Endothelial cell of umbilical vein (primary cell): ENCODE data around the gene AKAP11.

Source experiments
- FOS ChIP-seq: IDR thresholded peaks from 2 replicates; pipeline ENCODE4 v1.6.1; 2011; ENCODE audit warnings: mild to moderate bottlenecking, low read length, moderate library complexity, borderline replicate concordance; ENCODE audit not compliant: insufficient read depth
- JUN ChIP-seq: IDR thresholded peaks from 2 replicates; pipeline ENCODE4 v1.6.1; 2011; ENCODE audit warnings: borderline replicate concordance, low read depth; ENCODE audit not compliant: insufficient read length, insufficient read depth
- POLR2A ChIP-seq: IDR thresholded peaks from 2 replicates; pipeline ENCODE4 v1.6.1; 2012; ENCODE audit warnings: low read depth, mild to moderate bottlenecking, control low read depth, low read length
- POLR2AphosphoS5 ChIP-seq: IDR thresholded peaks from 2 replicates; pipeline ENCODE4 v1.6.1; 2012; ENCODE audit warnings: low read depth, mild to moderate bottlenecking, control low read depth, low read length, moderate library complexity; ENCODE audit not compliant: insufficient read depth
- TF ChIP-seq, protein P1 (sequence below), 2 donors: IDR thresholded peaks; 1 replicate in 1 of 2; 2 replicates in 1 of 2; pipeline ENCODE4 v1.5.1; 2011; ENCODE audit warnings: low read length in 2 of 2, mild to moderate bottlenecking in 2 of 2, moderate library complexity in 2 of 2, control low read depth in 1 of 2, inconsistent platforms in 1 of 2, low read depth in 1 of 2; ENCODE audit not compliant: insufficient read depth in 1 of 2; ENCODE audit errors: extremely low read depth in 1 of 2
- TF ChIP-seq, protein P2 (sequence below): IDR thresholded peaks from 2 replicates; pipeline ENCODE4 v1.6.1; 2011; ENCODE audit not compliant: insufficient read depth, insufficient read length

DNA sequence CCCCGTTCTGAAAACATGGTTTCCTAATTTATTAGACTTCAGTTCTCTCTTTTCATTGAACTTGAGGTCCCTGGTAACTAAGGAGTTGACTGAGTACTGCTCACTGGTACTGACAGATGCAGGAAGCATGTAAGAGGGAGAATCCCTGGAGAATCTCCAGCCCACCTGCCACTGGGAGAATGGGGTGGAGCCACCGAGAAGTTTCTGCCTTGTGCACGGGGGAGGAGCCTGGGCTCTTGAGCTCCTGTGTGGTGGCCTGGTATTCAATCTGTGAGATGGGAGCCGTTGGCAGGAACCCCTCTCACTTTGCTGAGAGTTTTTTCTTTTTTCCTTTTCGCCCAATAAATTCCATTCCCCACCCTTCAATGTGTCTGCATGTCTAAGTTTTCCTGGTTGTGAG lies 13.2 kb upstream of the AKAP11 start:
- TF ChIP-seq, protein P1, sequence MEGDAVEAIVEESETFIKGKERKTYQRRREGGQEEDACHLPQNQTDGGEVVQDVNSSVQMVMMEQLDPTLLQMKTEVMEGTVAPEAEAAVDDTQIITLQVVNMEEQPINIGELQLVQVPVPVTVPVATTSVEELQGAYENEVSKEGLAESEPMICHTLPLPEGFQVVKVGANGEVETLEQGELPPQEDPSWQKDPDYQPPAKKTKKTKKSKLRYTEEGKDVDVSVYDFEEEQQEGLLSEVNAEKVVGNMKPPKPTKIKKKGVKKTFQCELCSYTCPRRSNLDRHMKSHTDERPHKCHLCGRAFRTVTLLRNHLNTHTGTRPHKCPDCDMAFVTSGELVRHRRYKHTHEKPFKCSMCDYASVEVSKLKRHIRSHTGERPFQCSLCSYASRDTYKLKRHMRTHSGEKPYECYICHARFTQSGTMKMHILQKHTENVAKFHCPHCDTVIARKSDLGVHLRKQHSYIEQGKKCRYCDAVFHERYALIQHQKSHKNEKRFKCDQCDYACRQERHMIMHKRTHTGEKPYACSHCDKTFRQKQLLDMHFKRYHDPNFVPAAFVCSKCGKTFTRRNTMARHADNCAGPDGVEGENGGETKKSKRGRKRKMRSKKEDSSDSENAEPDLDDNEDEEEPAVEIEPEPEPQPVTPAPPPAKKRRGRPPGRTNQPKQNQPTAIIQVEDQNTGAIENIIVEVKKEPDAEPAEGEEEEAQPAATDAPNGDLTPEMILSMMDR (IDR thresholded peaks at IDR 0.05; ENCODE audit: extremely low read depth in 1 of 2, insufficient read depth in 1 of 2, low read depth in 1 of 2, low read length in 2 of 2) = no peak
- TF ChIP-seq JUN (no peak), POLR2A (no peak), POLR2AphosphoS5 (no peak), FOS (no peak)
- TF ChIP-seq, protein P2, sequence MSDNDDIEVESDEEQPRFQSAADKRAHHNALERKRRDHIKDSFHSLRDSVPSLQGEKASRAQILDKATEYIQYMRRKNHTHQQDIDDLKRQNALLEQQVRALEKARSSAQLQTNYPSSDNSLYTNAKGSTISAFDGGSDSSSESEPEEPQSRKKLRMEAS = no peak
